Activated naive CD8-positive, alpha-beta T cell (primary cell): ENCODE data around the gene SENP1.

Experiments
- H3K27ac Mint-ChIP-seq: one replicate; pipeline ENCODE4 v1.8.0; 2021; ENCODE audit warnings: mixed read lengths
- H3K27me3 Mint-ChIP-seq: one replicate; pipeline ENCODE4 v1.8.0; 2021; ENCODE audit warnings: mixed read lengths
- H3K36me3 Mint-ChIP-seq: one replicate; pipeline ENCODE4 v1.8.0; 2021; ENCODE audit warnings: mixed read lengths
- H3K4me1 Mint-ChIP-seq: one replicate; pipeline ENCODE4 v1.8.0; 2021; ENCODE audit warnings: low read depth, mixed read lengths
- H3K4me3 Mint-ChIP-seq: one replicate; pipeline ENCODE4 v1.8.0; 2021; ENCODE audit warnings: mild to moderate bottlenecking, mixed read lengths
- H3K9me3 Mint-ChIP-seq: one replicate; pipeline ENCODE4 v1.8.0; 2021; ENCODE audit warnings: low read depth, mixed read lengths

SENP1 gene

DNA sequence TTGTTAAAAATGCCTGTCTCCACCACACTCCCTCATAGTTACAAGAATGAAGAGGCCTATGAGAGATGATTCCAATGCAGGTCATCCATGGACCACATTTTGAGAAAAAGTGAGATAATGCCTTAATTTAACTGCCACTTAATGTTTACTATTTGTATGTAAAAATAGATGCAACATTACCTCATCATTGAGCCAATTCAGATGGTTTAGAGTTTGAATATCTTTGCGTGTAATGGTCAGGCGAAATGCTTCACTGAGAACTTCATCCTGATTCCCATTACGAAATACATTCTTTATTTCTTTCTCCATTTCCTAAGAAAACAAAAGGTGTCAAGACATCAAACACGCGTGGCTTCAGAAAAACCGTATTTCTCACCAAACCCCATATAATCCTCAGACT lies 42.3 kb downstream of the SENP1 start:
- H3K36me3 Mint-ChIP-seq = peaks cover 47% of the 10 kb centered on the region
- no peaks in the 10 kb centered on the region for H3K27me3 Mint-ChIP-seq
- H3K4me3 Mint-ChIP-seq = no peak overlapping the region
- H3K9me3 Mint-ChIP-seq = peaks cover 4% of the 10 kb centered on the region
- no peaks in the 10 kb centered on the region for H3K4me1 Mint-ChIP-seq
- no peak overlapping the region for H3K27ac Mint-ChIP-seq

GRCh38 chr12:48061938-48062719 lies 43.8 kb downstream of the SENP1 start:
- no peaks in the 10 kb centered on the region for H3K27me3 Mint-ChIP-seq
- no peak overlapping the region for H3K27ac Mint-ChIP-seq
- peaks cover 46% of the 10 kb centered on the region for H3K36me3 Mint-ChIP-seq
- H3K9me3 Mint-ChIP-seq = peaks cover 4% of the 10 kb centered on the region
- H3K4me1 Mint-ChIP-seq = no peaks in the 10 kb centered on the region
- H3K4me3 Mint-ChIP-seq = no peak overlapping the region

- Mint-ChIP-seq H3K9me3 (peaks cover 4% of the 10 kb centered on the region), H3K27me3 (no peaks in the 10 kb centered on the region), H3K27ac (no peak overlapping the region), H3K36me3 (peaks cover 44% of the 10 kb centered on the region), H3K4me3 (no peak overlapping the region), H3K4me1 (no peaks in the 10 kb centered on the region)
These were observed 45.4 kb downstream of the SENP1 start for GRCh38 chr12:48060474-48060873.

DNA sequence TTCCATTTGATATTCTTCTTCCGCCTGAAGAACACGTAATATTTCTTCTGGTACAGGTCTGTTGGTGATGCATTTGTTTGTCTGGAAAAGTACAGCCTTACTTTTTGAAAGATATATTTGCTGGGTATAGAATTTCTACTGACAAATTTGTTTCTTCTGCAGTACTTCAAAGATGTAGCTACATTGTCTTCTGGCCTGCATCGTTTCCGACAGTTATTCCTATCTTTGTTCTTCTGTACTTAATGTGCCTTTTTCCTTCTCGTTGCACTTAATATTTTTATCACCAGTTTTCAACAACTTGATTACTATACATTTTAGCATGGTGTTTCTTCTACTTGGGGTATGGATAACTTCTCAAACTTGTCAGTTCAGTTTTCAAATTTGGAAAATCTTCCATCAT lies 47.1 kb downstream of the SENP1 start:
- H3K27ac Mint-ChIP-seq = no peak overlapping the region
- peaks cover 40% of the 10 kb centered on the region for H3K36me3 Mint-ChIP-seq
- no peak overlapping the region for H3K4me3 Mint-ChIP-seq
- no peaks in the 10 kb centered on the region for H3K4me1 Mint-ChIP-seq
- no peaks in the 10 kb centered on the region for H3K27me3 Mint-ChIP-seq
- peaks cover 4% of the 10 kb centered on the region for H3K9me3 Mint-ChIP-seq

GRCh38 chr12:48054955-48055821 lies 50.7 kb downstream of the SENP1 start:
- Mint-ChIP-seq H3K36me3 (peaks cover 19% of the 10 kb centered on the region), H3K4me3 (no peak overlapping the region), H3K9me3 (peaks cover 4% of the 10 kb centered on the region), H3K27ac (no peak overlapping the region), H3K27me3 (no peaks in the 10 kb centered on the region), H3K4me1 (no peaks in the 10 kb centered on the region)

GRCh38 chr12:48053883-48054282 lies 52.0 kb downstream of the SENP1 start:
- H3K4me1 Mint-ChIP-seq = no peaks in the 10 kb centered on the region
- peaks cover 9% of the 10 kb centered on the region for H3K36me3 Mint-ChIP-seq
- peaks cover 2% of the 10 kb centered on the region for H3K9me3 Mint-ChIP-seq
- no peaks in the 10 kb centered on the region for H3K27me3 Mint-ChIP-seq
- no peak overlapping the region for H3K27ac Mint-ChIP-seq
- no peak overlapping the region for H3K4me3 Mint-ChIP-seq

- Mint-ChIP-seq H3K36me3 (peaks cover 3% of the 10 kb centered on the region), H3K4me3 (no peak overlapping the region), H3K9me3 (no peaks in the 10 kb centered on the region), H3K4me1 (no peaks in the 10 kb centered on the region), H3K27ac (no peak overlapping the region), H3K27me3 (no peaks in the 10 kb centered on the region)
These were observed 52.8 kb downstream of the SENP1 start for GRCh38 chr12:48053122-48053521.

GRCh38 chr12:48051681-48052080 lies 54.2 kb downstream of the SENP1 start:
- no peaks in the 10 kb centered on the region for H3K27me3 Mint-ChIP-seq
- H3K36me3 Mint-ChIP-seq = peaks cover 8% of the 10 kb centered on the region
- no peak overlapping the region for H3K4me3 Mint-ChIP-seq
- H3K4me1 Mint-ChIP-seq = no peaks in the 10 kb centered on the region
- H3K27ac Mint-ChIP-seq = no peak overlapping the region
- no peaks in the 10 kb centered on the region for H3K9me3 Mint-ChIP-seq

DNA sequence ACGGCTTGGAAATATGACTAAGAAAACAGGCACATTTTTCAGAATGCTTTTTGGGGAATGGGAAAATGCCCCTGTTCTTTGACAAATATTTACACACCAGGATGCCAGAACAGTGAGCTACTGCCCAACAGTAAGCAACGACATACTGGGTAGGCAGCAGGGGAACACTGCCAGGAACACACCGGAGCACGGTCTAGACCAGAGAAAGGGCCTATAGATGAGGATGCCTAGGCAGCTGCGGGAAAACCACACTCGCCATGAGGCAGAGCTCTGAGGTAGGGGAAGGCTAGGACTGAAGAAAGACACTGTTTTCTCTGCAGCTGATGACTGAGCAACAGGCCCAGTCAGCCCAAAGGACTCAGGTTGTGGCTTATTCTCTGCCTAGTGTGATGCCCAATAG lies 55.7 kb downstream of the SENP1 start:
- Mint-ChIP-seq H3K9me3 (no peaks in the 10 kb centered on the region), H3K4me3 (no peak overlapping the region), H3K27me3 (no peaks in the 10 kb centered on the region), H3K27ac (peak overlapping the region; percentile 17), H3K36me3 (peaks cover 14% of the 10 kb centered on the region), H3K4me1 (no peaks in the 10 kb centered on the region)

DNA sequence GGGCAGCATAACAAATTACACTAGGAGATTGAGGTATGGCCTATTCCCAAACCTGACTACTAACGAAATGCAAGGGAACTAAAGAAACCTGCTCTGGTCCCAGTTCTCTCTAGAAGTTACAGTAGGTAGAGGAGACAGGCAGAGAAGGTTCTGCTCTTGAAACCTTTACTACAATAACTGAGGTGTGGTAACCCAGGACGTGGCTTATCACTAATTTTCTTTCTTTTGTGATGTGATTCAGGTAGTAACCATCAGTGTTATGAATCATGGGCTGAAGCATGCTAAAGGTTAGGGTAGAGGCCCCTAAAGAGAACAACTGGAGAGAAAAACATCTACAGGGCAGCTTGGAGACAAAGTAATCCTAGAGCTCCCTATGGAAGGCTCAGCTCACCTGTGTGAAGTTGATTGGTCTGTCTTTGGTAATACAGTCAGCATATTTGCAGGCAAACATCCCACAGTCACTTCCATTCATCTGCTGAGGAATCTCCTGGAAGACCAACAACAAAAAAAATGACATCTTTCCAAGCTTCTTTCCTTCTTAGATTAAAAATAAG lies 59.8 kb downstream of the SENP1 start:
- Mint-ChIP-seq H3K36me3 (peaks cover 14% of the 10 kb centered on the region), H3K9me3 (no peaks in the 10 kb centered on the region)

GRCh38 chr12:48045061-48045846 lies 60.6 kb downstream of the SENP1 start:
- Mint-ChIP-seq H3K4me1 (no peaks in the 10 kb centered on the region), H3K9me3 (no peaks in the 10 kb centered on the region), H3K36me3 (peaks cover 14% of the 10 kb centered on the region), H3K4me3 (no peak overlapping the region), H3K27me3 (no peaks in the 10 kb centered on the region), H3K27ac (no peak overlapping the region)

More for the DNA sequence above, 59.8 kb downstream of the SENP1 start:
- H3K4me3 Mint-ChIP-seq = no peak overlapping the region
- no peaks in the 10 kb centered on the region for H3K4me1 Mint-ChIP-seq
- peak overlapping the region; percentile 22 for H3K27ac Mint-ChIP-seq
- H3K27me3 Mint-ChIP-seq = no peaks in the 10 kb centered on the region

- Mint-ChIP-seq H3K4me3 (no peak overlapping the region), H3K4me1 (no peaks in the 10 kb centered on the region), H3K27me3 (no peaks in the 10 kb centered on the region), H3K27ac (no peak overlapping the region), H3K9me3 (no peaks in the 10 kb centered on the region), H3K36me3 (peaks cover 14% of the 10 kb centered on the region)
These were observed 61.5 kb downstream of the SENP1 start for GRCh38 chr12:48044396-48044795.

DNA sequence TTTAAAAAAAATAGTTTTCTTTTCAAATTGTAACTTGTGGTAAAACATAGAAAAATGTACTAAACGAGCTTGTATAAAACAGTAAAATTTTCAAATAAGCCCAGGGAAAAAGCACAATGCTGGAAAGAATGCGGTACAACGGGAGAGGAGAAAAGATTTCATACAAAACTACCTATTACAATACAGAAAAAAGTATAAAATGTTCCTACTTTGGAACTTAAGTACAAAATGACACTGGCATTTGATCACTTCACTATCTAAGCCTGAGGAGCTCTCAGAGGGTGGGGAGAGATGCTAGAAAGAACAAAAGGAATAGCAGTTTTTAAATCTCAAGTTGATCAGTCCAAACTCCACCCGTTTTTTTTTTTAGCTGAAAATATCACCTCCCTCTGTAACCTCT lies 62.1 kb downstream of the SENP1 start:
- Mint-ChIP-seq H3K4me3 (no peak overlapping the region), H3K27ac (peak overlapping the region; percentile 41), H3K4me1 (no peaks in the 10 kb centered on the region), H3K9me3 (no peaks in the 10 kb centered on the region), H3K36me3 (peaks cover 11% of the 10 kb centered on the region), H3K27me3 (no peaks in the 10 kb centered on the region)

GRCh38 chr12:48041591-48042423 lies 64.1 kb downstream of the SENP1 start:
- Mint-ChIP-seq H3K4me3 (no peak overlapping the region), H3K9me3 (no peaks in the 10 kb centered on the region), H3K4me1 (no peaks in the 10 kb centered on the region), H3K36me3 (peaks cover 7% of the 10 kb centered on the region), H3K27ac (no peak overlapping the region), H3K27me3 (no peaks in the 10 kb centered on the region)
